Caco-2 (cell line): ENCODE results near the gene GUCD1. TPM values are rescaled to one million over a fixed set of nuclear protein-coding genes. Genes with fewer than 3 reads are reported as not detected.

Experiments used
- BruUV-seq: library from RNA; stranded (reverse); fragments of 400-500 nt; replicated peaks from 2 replicates; lab custom pipeline; 2021; lab: Mats Ljungman, UMichigan
- CTCF ChIA-PET: fragments of 300-600 bp; sonication (Branson Sonifier 250); formaldehyde crosslinking; loops from one replicate; lab custom pipeline; 2022; ENCODE audit warnings: antibody characterized with exemption; lab: Charles Lee
- POLR2A ChIA-PET: fragments of 300-600 bp; sonication (Branson Sonifier 250); formaldehyde crosslinking; loops from one replicate; lab custom pipeline; 2022; ENCODE audit warnings: antibody characterized with exemption; lab: Charles Lee
- DNase-seq, 2 experiments: peaks; one replicate each; pipeline versions ENCODE4 v3.0.0 to v3.0.0-alpha.2; 2020 to 2022
- H3K27me3 ChIP-seq: replicated peaks from 2 replicates; pipeline ENCODE4 v1.6.0; 2011; ENCODE audit warnings: low read length; ENCODE audit not compliant: control insufficient read depth, insufficient read depth
- H3K36me3 ChIP-seq: 2 replicates; pipeline ENCODE4 v1.5.1; 2011; ENCODE audit warnings: low read length; ENCODE audit not compliant: control insufficient read depth, insufficient read depth
- H3K4me1 ChIP-seq: fragments of 250-450 bp; sonication (Bioruptor Pico); 2 replicates; pipeline ENCODE4 v1.5.1; 2020; ENCODE audit warnings: mild to moderate bottlenecking
- H3K4me3 ChIP-seq: 2 replicates; pipeline ENCODE4 v1.5.1; 2011; ENCODE audit warnings: low read depth, mild to moderate bottlenecking, control low read depth, low read length
- H3K9me3 ChIP-seq: fragments of 250-450 bp; sonication (Bioruptor Pico); 2 replicates; pipeline ENCODE4 v1.5.1; 2020; ENCODE audit warnings: mild to moderate bottlenecking, moderate library complexity
- H3K27ac Mint-ChIP-seq: one replicate; pipeline ENCODE4 v1.8.0; 2022; ENCODE audit warnings: mixed read lengths; ENCODE audit not compliant: unreplicated experiment
- H3K27me3 Mint-ChIP-seq: one replicate; pipeline ENCODE4 v1.8.0; 2022; ENCODE audit warnings: mixed read lengths; ENCODE audit not compliant: insufficient read depth, unreplicated experiment
- H3K36me3 Mint-ChIP-seq: one replicate; pipeline ENCODE4 v1.8.0; 2022; ENCODE audit warnings: mild to moderate bottlenecking, mixed read lengths; ENCODE audit not compliant: insufficient read depth, unreplicated experiment
- H3K4me1 Mint-ChIP-seq: one replicate; pipeline ENCODE4 v1.8.0; 2022; ENCODE audit warnings: low read depth, mixed read lengths; ENCODE audit not compliant: unreplicated experiment
- H3K4me3 Mint-ChIP-seq: one replicate; pipeline ENCODE4 v1.8.0; 2022; ENCODE audit warnings: mild to moderate bottlenecking, moderate library complexity, mixed read lengths; ENCODE audit not compliant: unreplicated experiment
- H3K9me3 Mint-ChIP-seq: one replicate; pipeline ENCODE4 v1.8.0; 2022; ENCODE audit warnings: mixed read lengths; ENCODE audit not compliant: unreplicated experiment
- intact Hi-C: fragments of 100-400 bp; cut with micrococcal nuclease; formaldehyde crosslinking; loops from one replicate; pipeline ENCODE4 v1.10.0; 2022; ENCODE audit not compliant: unreplicated experiment
- total RNA-seq: library from RNA; stranded (reverse); gene quantifications from 2 replicates; pipeline ENCODE4 v1.2.3, GENCODE V29; 2022
- TF ChIP-seq, protein P1 (sequence below), 2 experiments: fragments of 200-600 bp in 1 of 2; IDR thresholded peaks; 1 replicate in 1 of 2; 2 replicates in 1 of 2; pipeline versions ENCODE4 v1.5.1 to v1.8.0; 2011 to 2022; ENCODE audit warnings: antibody characterized with exemption in 1 of 2, control low read depth in 1 of 2, inconsistent platforms in 1 of 2, low read depth in 1 of 2, low read length in 1 of 2, mild to moderate bottlenecking in 1 of 2, moderate library complexity in 1 of 2; ENCODE audit not compliant: insufficient read depth in 1 of 2, severe bottlenecking in 1 of 2, unreplicated experiment in 1 of 2

GUCD1 gene
- total RNA-seq, 1 experiment from 2014 or later: 127 TPM

DNA sequence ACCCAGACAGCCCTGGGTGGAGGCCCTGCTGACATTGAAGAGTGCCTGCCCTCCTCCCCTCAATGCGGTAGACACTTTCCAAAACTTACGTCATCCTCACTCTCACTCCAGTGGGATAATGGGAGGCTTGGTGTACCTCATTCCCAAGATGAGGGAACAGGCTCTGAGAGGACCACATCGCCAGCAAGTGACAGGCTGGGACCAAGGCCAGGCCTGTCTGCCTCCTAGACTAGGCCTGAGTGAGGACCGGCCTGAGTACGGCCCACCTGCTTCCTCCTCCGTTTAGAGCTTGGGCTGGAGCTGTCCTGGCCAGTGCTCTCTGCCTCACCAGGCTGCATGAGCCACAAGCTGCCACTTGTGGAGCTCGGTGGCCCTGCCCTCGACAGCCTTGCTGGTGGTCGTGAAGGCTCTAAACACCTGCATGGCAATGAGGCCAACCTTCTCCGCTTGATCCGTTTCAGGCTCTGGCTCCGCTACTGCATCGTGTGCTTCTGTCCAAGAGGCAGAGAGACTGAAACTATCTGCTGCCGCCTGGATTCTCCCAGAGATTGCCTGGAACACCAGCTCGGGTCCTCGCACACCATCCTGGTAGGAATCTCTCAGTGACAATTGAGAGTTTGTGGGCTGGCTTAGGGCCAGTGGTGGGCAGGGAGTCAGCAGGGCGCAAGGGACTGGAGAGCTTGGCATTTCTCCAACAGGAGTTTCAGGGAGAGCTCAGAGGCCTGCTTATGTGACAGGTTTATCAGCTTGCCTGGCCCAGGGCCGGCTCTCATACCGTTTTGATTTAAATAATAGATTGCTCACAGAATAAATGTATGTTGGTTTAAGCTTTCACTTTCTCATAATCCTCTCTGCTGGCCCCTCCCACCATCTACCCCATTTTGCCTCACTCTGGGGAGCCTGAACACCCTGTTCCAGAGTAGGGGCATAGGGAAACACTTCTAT is 28.6 kb upstream of the GUCD1 start:
- Mint-ChIP-seq H3K9me3 (no peaks in the 10 kb centered on the region), H3K27ac (no peak overlapping the region), H3K27me3 (no peaks in the 10 kb centered on the region), H3K36me3 (peaks cover 31% of the 10 kb centered on the region), H3K4me3 (no peak overlapping the region), H3K4me1 (peaks cover 29% of the 10 kb centered on the region)
- ChIA-PET POLR2A (no interaction called here), CTCF (interaction anchor here (1.2 kb wide), 1 partner anchor 10 kb away, joined by 3 read pairs; no protein-coding TSS in a partner anchor)
- TF ChIP-seq, protein P1, sequence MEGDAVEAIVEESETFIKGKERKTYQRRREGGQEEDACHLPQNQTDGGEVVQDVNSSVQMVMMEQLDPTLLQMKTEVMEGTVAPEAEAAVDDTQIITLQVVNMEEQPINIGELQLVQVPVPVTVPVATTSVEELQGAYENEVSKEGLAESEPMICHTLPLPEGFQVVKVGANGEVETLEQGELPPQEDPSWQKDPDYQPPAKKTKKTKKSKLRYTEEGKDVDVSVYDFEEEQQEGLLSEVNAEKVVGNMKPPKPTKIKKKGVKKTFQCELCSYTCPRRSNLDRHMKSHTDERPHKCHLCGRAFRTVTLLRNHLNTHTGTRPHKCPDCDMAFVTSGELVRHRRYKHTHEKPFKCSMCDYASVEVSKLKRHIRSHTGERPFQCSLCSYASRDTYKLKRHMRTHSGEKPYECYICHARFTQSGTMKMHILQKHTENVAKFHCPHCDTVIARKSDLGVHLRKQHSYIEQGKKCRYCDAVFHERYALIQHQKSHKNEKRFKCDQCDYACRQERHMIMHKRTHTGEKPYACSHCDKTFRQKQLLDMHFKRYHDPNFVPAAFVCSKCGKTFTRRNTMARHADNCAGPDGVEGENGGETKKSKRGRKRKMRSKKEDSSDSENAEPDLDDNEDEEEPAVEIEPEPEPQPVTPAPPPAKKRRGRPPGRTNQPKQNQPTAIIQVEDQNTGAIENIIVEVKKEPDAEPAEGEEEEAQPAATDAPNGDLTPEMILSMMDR (IDR thresholded peaks at IDR 0.05; ENCODE audit: insufficient read depth in 1 of 2, low read depth in 1 of 2, low read length in 1 of 2, severe bottlenecking in 1 of 2, unreplicated experiment in 1 of 2): no peak
- Histone ChIP-seq H3K9me3 (no peaks in the 10 kb centered on the region), H3K36me3 (no peaks in the 10 kb centered on the region; the same call in 1 of the 2 replicates), H3K4me1 (peaks cover 21% of the 10 kb centered on the region), H3K27me3 (no peaks in the 10 kb centered on the region), H3K4me3 (no peak overlapping the region)
- DNase-seq: no peak
- BruUV-seq: no TSS peak
- intact Hi-C loops: no loop called here

DNA sequence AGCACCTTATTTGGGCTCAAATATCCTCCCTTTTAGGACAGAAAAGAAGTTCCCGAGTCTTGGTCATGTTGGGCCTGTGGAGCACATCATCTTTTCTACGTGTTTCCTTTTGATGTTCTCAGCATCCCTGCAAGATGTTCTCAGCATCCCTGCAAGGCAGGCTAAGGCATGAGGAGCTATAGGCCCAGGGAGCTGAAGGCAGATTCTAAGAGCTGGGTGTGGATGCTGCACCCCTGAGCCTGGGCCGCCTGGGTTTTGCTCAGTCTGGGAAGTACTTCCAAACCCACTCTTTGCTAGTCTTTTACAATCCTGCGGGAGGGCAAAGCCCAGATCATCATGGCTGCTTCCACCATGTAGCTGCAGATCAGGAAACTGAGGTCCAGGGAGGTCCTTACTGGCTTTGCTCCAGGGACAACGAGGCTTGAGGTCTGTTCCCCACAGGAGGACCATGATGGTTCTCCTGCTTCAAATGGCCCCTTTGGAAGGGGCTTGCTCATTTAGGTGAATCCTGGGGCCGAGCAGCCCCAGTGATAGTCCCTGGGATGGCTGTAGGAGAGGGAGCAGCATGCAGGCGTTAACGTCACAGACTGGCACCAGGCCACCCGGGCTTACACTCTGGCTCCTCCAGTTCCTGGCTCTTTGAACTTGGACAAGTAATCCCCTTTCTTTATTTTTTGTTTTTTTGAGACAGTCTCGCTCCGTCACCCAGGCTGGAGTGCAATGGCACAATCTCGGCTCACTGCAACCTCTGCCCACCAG is 27.3 kb upstream of the GUCD1 start:
- Histone ChIP-seq H3K27me3 (no peaks in the 10 kb centered on the region), H3K9me3 (no peaks in the 10 kb centered on the region), H3K36me3 (no peaks in the 10 kb centered on the region), H3K4me3 (no peak overlapping the region), H3K4me1 (peaks cover 33% of the 10 kb centered on the region)
- peaks cover 44% of the 10 kb centered on the region for H3K36me3 Mint-ChIP-seq
- H3K27me3 Mint-ChIP-seq: no peaks in the 10 kb centered on the region
- H3K9me3 Mint-ChIP-seq: no peaks in the 10 kb centered on the region
- peaks cover 36% of the 10 kb centered on the region for H3K4me1 Mint-ChIP-seq
- CTCF ChIA-PET: interaction anchor here (0.6 kb wide), 1 partner anchor 234 kb away, joined by 4 read pairs; no protein-coding TSS in a partner anchor
- no peak overlapping the region for H3K4me3 Mint-ChIP-seq
- BruUV-seq: no TSS peak
- no peak overlapping the region for H3K27ac Mint-ChIP-seq
- TF ChIP-seq, protein P1 (IDR thresholded peaks at IDR 0.05; ENCODE audit: insufficient read depth in 1 of 2, low read depth in 1 of 2, low read length in 1 of 2, severe bottlenecking in 1 of 2, unreplicated experiment in 1 of 2): no peak
- POLR2A ChIA-PET: interaction anchor here (0.6 kb wide), 1 partner anchor 143 kb away, joined by 7 read pairs; no protein-coding TSS in a partner anchor
- no peak for DNase-seq
- intact Hi-C loops: no loop called here

- Mint-ChIP-seq H3K27ac (no peak overlapping the region), H3K36me3 (peaks cover 62% of the 10 kb centered on the region), H3K4me1 (peaks cover 44% of the 10 kb centered on the region), H3K27me3 (no peaks in the 10 kb centered on the region), H3K4me3 (no peak overlapping the region), H3K9me3 (no peaks in the 10 kb centered on the region)
- no TSS peak for BruUV-seq
- Histone ChIP-seq H3K36me3 (no peaks in the 10 kb centered on the region), H3K4me3 (no peak overlapping the region), H3K9me3 (no peaks in the 10 kb centered on the region), H3K4me1 (peaks cover 43% of the 10 kb centered on the region), H3K27me3 (no peaks in the 10 kb centered on the region)
- CTCF ChIA-PET: no interaction called here
- no peak for DNase-seq
- POLR2A ChIA-PET: no interaction called here
- intact Hi-C loops: no loop called here
- TF ChIP-seq, protein P1 (IDR thresholded peaks at IDR 0.05; ENCODE audit: insufficient read depth in 1 of 2, low read depth in 1 of 2, low read length in 1 of 2, severe bottlenecking in 1 of 2, unreplicated experiment in 1 of 2): no peak
Observed at GRCh38 chr22:24580276-24580675, 25.3 kb upstream of the GUCD1 start.
